Endothelial cell (in vitro differentiated cells): Measurements from ENCODE around the gene EXOC6. TPM values are rescaled to one million over a fixed set of nuclear protein-coding genes. Genes with fewer than 3 reads are reported as not detected.

Source experiments
- DNase-seq: peaks from one replicate; pipeline ENCODE4 v3.0.0; 2021; ENCODE audit warnings: low spot score
- H3K27ac Mint-ChIP-seq: one replicate; pipeline ENCODE4 v1.8.0; 2021; ENCODE audit warnings: mixed read lengths, inconsistent platforms; ENCODE audit not compliant: unreplicated experiment
- H3K27me3 Mint-ChIP-seq: one replicate; pipeline ENCODE4 v1.8.0; 2021; ENCODE audit warnings: mild to moderate bottlenecking, moderate library complexity, mixed read lengths, inconsistent platforms; ENCODE audit not compliant: unreplicated experiment
- H3K36me3 Mint-ChIP-seq: one replicate; pipeline ENCODE4 v1.8.0; 2021; ENCODE audit warnings: mild to moderate bottlenecking, low read depth, mixed read lengths, inconsistent platforms; ENCODE audit not compliant: unreplicated experiment
- H3K4me1 Mint-ChIP-seq: one replicate; pipeline ENCODE4 v1.8.0; 2021; ENCODE audit warnings: mild to moderate bottlenecking, mixed read lengths, inconsistent platforms; ENCODE audit not compliant: unreplicated experiment
- H3K4me3 Mint-ChIP-seq: one replicate; pipeline ENCODE4 v1.8.0; 2021; ENCODE audit warnings: mild to moderate bottlenecking, mixed read lengths, inconsistent platforms; ENCODE audit not compliant: unreplicated experiment
- H3K9me3 Mint-ChIP-seq: one replicate; pipeline ENCODE4 v1.8.0; 2021; ENCODE audit warnings: mixed read lengths, inconsistent platforms; ENCODE audit not compliant: unreplicated experiment
- total RNA-seq: library from RNA; stranded (reverse); fragmentation: NEBNext Ultra II Directional; extraction: Animal tissue kit (Norgen Biotek cat#: 25700); gene quantifications from one replicate; pipeline ENCODE4 v1.2.1, GENCODE V29; 2021; ENCODE audit not compliant: unreplicated experiment
- TF ChIP-seq, protein P1 (sequence below): fragments of 200-600 bp; sonication (generic); IDR thresholded peaks from one replicate; pipeline ENCODE4 v1.5.0; 2021; ENCODE audit warnings: antibody characterized with exemption; ENCODE audit not compliant: unreplicated experiment

The EXOC6 gene
- total RNA-seq, 1 donor from 2014 or later = 28.5 TPM

DNA sequence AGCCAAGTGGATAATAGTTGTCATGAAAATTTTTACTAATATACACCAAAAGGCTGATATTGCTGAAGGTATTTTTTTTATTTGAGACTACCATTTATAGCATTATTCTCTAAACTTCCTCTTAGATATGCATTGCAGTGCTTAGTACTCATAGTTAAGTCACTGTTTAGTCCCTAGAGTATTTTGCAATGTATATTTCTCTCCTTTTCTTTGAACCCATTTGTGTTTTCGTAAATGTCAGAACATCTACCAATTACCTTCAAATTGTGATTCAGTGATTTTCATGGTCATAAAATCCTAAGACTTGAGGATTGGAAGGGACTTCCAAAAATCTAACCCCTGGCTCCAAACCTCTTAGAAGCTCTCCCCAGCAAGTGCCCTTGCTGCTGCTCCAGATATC, 190.8 kb downstream of the EXOC6 start:
- Mint-ChIP-seq H3K27me3 (peaks cover 2% of the 10 kb centered on the region), H3K27ac (no peak overlapping the region), H3K9me3 (no peaks in the 10 kb centered on the region), H3K4me3 (no peak overlapping the region), H3K4me1 (peaks cover 10% of the 10 kb centered on the region), H3K36me3 (peaks cover 4% of the 10 kb centered on the region)
- TF ChIP-seq, protein P1, sequence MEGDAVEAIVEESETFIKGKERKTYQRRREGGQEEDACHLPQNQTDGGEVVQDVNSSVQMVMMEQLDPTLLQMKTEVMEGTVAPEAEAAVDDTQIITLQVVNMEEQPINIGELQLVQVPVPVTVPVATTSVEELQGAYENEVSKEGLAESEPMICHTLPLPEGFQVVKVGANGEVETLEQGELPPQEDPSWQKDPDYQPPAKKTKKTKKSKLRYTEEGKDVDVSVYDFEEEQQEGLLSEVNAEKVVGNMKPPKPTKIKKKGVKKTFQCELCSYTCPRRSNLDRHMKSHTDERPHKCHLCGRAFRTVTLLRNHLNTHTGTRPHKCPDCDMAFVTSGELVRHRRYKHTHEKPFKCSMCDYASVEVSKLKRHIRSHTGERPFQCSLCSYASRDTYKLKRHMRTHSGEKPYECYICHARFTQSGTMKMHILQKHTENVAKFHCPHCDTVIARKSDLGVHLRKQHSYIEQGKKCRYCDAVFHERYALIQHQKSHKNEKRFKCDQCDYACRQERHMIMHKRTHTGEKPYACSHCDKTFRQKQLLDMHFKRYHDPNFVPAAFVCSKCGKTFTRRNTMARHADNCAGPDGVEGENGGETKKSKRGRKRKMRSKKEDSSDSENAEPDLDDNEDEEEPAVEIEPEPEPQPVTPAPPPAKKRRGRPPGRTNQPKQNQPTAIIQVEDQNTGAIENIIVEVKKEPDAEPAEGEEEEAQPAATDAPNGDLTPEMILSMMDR = no peak
- DNase-seq = no peak

DNA sequence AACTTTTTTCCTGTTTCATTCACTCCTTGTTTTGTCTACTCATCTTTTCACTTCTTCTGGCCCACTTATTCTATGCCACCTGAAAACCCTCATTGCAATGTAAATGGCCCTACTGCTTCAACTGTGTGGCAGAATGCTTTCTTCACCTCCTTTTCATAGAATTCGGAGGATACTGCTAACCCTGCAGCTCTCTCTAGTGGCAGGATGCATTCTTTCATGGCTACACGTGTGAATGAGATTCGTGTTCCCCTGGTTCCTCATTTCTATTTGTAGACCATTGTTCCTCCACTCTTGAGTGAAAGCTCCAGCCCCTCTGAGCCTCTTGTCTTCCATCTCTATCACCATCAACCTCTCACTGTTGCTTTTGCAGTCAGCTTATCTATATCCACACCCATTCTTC, 191.4 kb downstream of the EXOC6 start:
- no peaks in the 10 kb centered on the region for H3K9me3 Mint-ChIP-seq

GRCh38 chr10:93054486-93054885, 206.2 kb downstream of the EXOC6 start:
- no peaks in the 10 kb centered on the region for H3K4me1 Mint-ChIP-seq
- H3K9me3 Mint-ChIP-seq = no peaks in the 10 kb centered on the region
- H3K27ac Mint-ChIP-seq = no peak overlapping the region
- no peak overlapping the region for H3K4me3 Mint-ChIP-seq
- peaks cover 3% of the 10 kb centered on the region for H3K27me3 Mint-ChIP-seq
- no peak for DNase-seq
- H3K36me3 Mint-ChIP-seq = peaks cover 11% of the 10 kb centered on the region
- TF ChIP-seq, protein P1 = no peak

More for the DNA sequence above, 191.4 kb downstream of the EXOC6 start:
- Mint-ChIP-seq H3K27me3 (peaks cover 2% of the 10 kb centered on the region), H3K4me3 (no peak overlapping the region), H3K36me3 (peaks cover 4% of the 10 kb centered on the region), H3K4me1 (peaks cover 10% of the 10 kb centered on the region), H3K27ac (no peak overlapping the region)
- TF ChIP-seq, protein P1 = no peak
- DNase-seq = no peak

GRCh38 chr10:93058139-93058538, 209.8 kb downstream of the EXOC6 start:
- H3K9me3 Mint-ChIP-seq = no peaks in the 10 kb centered on the region
- no peak overlapping the region for H3K27ac Mint-ChIP-seq
- H3K36me3 Mint-ChIP-seq = peaks cover 17% of the 10 kb centered on the region
- TF ChIP-seq, protein P1 = no peak
- peaks cover 17% of the 10 kb centered on the region for H3K27me3 Mint-ChIP-seq
- H3K4me1 Mint-ChIP-seq = peaks cover 13% of the 10 kb centered on the region
- no peak overlapping the region for H3K4me3 Mint-ChIP-seq
- no peak for DNase-seq

- TF ChIP-seq, protein P1 = no peak
- Mint-ChIP-seq H3K9me3 (no peaks in the 10 kb centered on the region), H3K4me1 (peaks cover 16% of the 10 kb centered on the region), H3K27ac (peak within 1 kb of the TSS; percentile 36), H3K27me3 (peaks cover 32% of the 10 kb centered on the region), H3K4me3 (peak within 1 kb of the TSS; percentile 85), H3K36me3 (peaks cover 32% of the 10 kb centered on the region)
- no peak for DNase-seq
Observed at GRCh38 chr10:93059975-93060886, 211.9 kb downstream of the EXOC6 start, which contains the start of gene CYP26C1. CYP26C1 (plus strand) TSS chr10:93060798; CDS start chr10:93061264, 466 bp downstream.
